ENCODE data around the gene SHCBP1L.

The SHCBP1L gene

DNA sequence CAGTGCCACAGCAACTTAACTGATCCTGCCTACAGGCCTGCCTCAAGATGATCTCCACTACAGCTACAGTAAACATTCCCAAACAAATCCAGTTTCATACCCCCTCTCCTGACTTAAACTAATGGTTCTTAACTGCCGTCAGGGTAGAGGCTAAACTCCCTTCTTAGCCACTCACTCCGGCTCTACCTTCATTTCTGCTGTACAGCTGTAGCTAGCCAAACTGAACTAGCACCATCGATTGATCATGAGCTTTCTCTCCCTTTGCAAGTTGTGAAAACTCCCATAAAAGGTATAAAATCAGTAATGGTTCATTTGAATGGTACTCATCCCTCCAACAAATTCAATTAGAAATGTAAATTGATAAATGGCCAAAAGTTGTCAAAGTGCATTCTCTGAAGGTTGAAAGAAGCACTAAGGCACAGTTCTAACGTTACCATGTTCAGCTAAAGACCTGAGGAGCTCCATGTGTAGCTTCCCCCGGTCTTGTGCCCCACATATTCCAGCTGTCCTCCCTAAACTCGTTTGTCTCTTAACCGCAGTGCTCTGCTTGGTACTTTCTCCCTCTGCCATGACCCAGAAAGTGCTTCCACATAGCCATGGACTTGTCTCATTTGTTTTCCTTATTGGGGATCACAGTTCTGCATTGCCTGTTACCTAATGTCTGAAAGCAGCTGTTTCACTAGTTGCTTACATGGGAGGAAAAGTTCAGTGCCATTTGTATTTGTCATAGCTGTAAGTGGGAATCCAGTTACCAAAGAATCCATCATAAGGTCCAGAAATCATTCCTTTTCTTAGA, 64.0 kb downstream of the SHCBP1L start:
- peak in 1 of 14 donors; percentile 1 for DNase-seq

DNA sequence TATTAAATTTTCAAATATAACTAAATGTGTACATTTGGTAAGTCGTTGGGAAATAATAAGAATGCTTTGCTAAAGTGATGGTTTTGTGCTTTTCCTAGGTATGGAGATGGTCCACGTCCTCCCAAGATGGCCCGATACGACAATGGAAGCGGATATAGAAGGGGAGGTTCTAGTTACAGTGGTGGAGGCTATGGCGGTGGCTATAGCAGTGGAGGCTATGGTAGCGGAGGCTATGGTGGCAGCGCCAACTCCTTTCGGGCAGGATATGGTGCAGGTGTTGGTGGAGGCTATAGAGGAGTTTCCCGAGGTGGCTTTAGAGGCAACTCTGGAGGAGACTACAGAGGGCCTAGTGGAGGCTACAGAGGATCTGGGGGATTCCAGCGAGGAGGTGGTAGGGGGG, 66.0 kb downstream of the SHCBP1L start:
- DNase-seq, result no peak

DNA sequence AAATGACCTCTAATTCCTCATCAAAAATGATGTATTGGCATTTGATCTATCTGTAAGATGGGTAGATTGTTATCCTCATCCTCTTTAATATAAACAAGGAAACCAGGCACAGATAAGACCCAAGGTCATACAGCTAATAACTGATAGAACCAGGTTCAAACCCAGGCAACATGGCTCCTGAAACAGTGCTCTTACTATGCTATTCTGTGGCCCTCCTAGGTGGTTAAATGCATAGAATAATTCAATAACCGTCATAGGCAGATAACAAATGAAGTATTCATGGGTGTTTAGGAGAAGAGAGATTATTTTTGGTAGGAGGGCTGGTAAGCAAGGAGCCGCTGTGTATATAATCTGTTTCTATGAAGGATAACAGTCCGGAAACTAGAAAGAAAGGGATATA, 67.4 kb downstream of the SHCBP1L start:
- no peak for DNase-seq

GRCh38 chr1:182884872-182885271, 68.1 kb downstream of the SHCBP1L start:
- no peak for DNase-seq

DNA sequence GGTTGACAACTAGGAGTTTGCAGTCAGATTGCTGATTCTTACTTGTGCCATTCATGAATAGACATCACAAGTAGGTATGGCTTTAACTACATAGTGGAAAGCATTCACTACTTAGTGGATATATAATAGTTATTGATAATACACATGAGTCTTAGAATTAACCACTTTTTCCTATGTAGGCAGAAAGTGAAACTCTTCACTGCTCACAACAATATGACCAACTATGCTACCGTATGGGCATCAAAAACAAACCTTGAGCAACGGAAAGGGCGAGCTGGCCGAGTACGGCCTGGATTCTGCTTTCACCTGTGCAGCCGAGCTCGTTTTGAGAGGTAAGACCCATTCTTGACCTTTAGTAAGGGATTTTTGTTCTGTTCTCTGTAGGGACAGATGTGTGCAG, 75.1 kb downstream of the SHCBP1L start:
- no peak for DNase-seq

- DNase-seq, result no peak
These were observed 75.6 kb downstream of the SHCBP1L start for GRCh38 chr1:182877331-182877730.

- no peak for DNase-seq
These were observed 77.1 kb downstream of the SHCBP1L start for GRCh38 chr1:182875889-182876288.

GRCh38 chr1:182872881-182873280, 80.1 kb downstream of the SHCBP1L start:
- DNase-seq, result no peak

DNA sequence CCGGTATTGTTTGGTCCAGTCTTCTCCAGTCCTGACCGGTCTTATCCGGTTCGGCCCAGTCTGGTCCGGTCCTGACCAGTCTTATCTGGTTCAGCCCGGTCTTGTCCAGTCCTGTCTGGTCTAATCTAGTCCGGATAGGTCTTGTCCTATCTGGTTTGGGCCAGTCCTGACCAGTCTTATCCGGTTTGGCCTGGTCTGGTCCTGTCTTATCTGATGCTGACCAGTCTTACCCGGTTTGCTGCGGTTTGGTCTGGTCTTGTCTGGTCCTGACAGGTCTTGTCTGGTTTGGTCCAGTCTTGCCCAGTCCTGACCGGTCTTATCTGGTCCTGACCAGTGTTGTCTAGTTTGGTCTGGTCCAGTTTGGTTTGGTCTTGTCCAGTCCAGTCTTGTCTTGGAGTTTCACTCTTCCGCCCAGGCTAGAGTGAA, 83.7 kb downstream of the SHCBP1L start:
- peak in 1 of 14 donors; percentile 1 for DNase-seq

- DNase-seq, result no peak
These were observed 85.1 kb downstream of the SHCBP1L start for GRCh38 chr1:182867861-182868260.

GRCh38 chr1:182863940-182864339, 89.0 kb downstream of the SHCBP1L start:
- DNase-seq, result no peak

DNA sequence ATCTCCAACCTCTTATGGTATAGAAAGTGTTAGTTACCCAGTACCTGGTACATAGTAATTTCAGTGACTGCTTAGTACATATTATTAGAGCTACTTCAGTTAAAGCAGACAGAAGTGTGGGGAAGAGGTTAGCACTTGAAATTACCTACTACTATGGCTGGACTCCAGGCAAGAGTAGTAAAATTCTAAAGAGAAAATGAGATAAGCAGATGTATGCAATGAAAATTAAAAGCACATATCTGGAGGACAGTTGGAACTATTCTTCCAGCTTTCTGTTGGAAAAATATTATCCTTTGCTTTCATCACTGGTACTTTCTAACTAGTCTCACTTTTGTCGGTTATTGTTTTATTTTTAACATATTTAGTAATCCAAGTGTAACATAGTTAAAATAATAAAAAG, 90.1 kb downstream of the SHCBP1L start:
- no peak for DNase-seq

DNA sequence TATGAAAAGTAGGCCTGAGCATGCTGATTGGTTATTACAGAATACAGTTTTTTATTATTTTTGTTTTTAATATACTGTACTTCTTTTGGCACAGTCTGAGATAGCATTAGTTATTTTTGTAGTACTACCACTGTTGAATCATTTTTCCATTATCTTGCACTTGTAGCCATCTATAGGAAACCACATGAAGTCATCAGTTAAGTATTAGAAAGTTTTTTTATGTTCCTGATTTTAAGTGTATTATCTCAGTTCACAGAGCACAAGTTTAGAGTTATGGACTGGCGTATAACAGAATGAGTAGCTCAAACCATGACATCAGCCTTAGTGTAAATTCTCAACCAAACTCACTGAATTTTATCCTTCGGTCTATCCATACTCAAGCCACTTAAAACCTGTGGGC, 91.0 kb downstream of the SHCBP1L start:
- DNase-seq, result no peak

GRCh38 chr1:182860658-182861057, 92.3 kb downstream of the SHCBP1L start:
- DNase-seq, result no peak

DNA sequence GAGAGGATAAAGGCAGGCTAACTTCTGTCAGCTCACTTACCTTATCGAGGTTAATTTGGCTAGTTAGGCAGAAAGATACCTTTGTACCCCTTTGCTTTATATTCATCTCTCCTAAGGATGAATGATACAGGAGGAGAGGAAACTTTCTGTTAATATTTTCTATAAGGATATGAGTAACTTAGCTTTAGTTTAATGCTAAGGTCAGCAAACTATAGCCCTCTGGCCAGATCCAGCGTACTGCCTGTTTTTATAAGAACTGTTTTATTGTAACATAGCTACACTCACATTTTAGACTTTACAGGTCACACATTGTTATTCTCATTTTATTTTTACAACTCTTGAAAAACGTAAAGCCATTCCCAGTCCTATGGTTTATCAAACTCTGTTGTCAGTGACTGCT, 95.8 kb downstream of the SHCBP1L start:
- no peak for DNase-seq

- no peak for DNase-seq
These were observed 97.1 kb downstream of the SHCBP1L start for GRCh38 chr1:182855911-182856310.

- DNase-seq, result no peak
These were observed 101.1 kb downstream of the SHCBP1L start for GRCh38 chr1:182851825-182852224.

DNA sequence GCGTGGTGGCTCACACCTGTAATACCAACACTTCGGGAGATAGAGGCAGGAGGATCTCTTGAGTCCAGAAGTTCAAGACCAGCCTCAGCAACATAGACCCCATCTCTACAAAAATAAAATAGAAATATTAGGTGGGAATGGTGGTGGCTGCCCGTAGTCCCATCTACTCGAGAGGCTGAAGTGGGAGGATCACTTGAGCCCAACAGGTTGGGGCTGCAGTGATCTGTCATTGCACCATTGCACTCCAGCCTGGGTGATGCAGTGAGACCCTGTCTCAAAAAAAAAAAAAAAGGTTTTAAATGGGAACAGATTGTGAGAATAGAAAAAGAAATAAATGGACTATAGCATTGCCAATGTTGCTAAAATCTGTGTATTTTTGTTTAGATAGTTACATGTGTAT, 102.6 kb downstream of the SHCBP1L start:
- DNase-seq, result no peak
